K562 (cell line): ENCODE measurements around the gene MXRA7. TPM values are rescaled to one million over a fixed set of nuclear protein-coding genes. Genes with fewer than 3 reads are reported as not detected.

Experiments
- CBFB ChIP-seq: sonication (generic); formaldehyde crosslinking; IDR thresholded peaks from 2 replicates; pipeline ENCODE4 v1.4.0; 2020; ENCODE audit warnings: mild to moderate bottlenecking, missing genetic modification reagents
- CLOCK ChIP-seq: fragments of 250-450 bp; sonication (Bioruptor Pico); IDR thresholded peaks from 2 replicates; pipeline ENCODE4 v1.4.0; 2020; ENCODE audit warnings: mild to moderate bottlenecking, moderate library complexity, borderline replicate concordance
- ESRRB ChIP-seq: fragments of 250-450 bp; sonication (Bioruptor Pico); IDR thresholded peaks from 2 replicates; pipeline ENCODE4 v1.5.0; 2020; ENCODE audit warnings: mild to moderate bottlenecking, moderate library complexity, borderline replicate concordance
- MCM7 ChIP-seq, 2 experiments: fragments of 450-650 bp; IDR thresholded peaks; 2 replicates each; pipeline ENCODE4 v1.6.1; 2016 to 2018
- POLR2H ChIP-seq: IDR thresholded peaks from 2 replicates; pipeline ENCODE4 v1.6.1; 2016; ENCODE audit warnings: missing genetic modification characterization, low read depth, mild to moderate bottlenecking, control low read depth, missing compliant biosample characterization, moderate library complexity
- RERE ChIP-seq: sonication (generic); formaldehyde crosslinking; IDR thresholded peaks from 2 replicates; pipeline ENCODE4 v1.8.0; 2023; ENCODE audit warnings: missing genetic modification reagents, mild to moderate bottlenecking, borderline replicate concordance
- RNF2 ChIP-seq: sonication (generic); IDR thresholded peaks from 2 replicates; pipeline ENCODE4 v1.6.1; 2016
- ZKSCAN8 ChIP-seq: fragments of 200-800 bp; sonication (Bioruptor generic); IDR thresholded peaks from 2 replicates; pipeline ENCODE4 v1.6.1; 2016; ENCODE audit warnings: missing genetic modification characterization, missing compliant biosample characterization
- ZNF318 ChIP-seq, 2 experiments: fragments of 450-650 bp; IDR thresholded peaks; 2 replicates each; pipeline ENCODE4 v1.6.1; 2016; ENCODE audit warnings: mild to moderate bottlenecking in 2 of 2, borderline replicate concordance in 1 of 2, low read depth in 1 of 2, moderate library complexity in 1 of 2
- ZNF586 ChIP-seq: fragments of 450-650 bp; formaldehyde crosslinking; conservative IDR thresholded peaks from 2 replicates; pipeline ENCODE4 v1.4.0; 2020; ENCODE audit warnings: mild to moderate bottlenecking, moderate library complexity
- polyA plus RNA-seq, 8 experiments: library from polyadenylated mRNA; depleted of rRNA in 4 of 8; stranded (reverse) in 5 of 8; unstranded in 3 of 8; fragments of >200 nt; fragmentation: Nextera tagmentation in 2 of 8; fragmentation: Illumina TruSeq in 1 of 8; extraction: Ambion mirVana in 2 of 8; extraction: Trizol in 1 of 8; gene quantifications; 2 replicates each; pipeline versions ENCODE4 v1.2.1 to v1.2.3, GENCODE V29; 2011 to 2014; ENCODE audit warnings: inconsistent platforms in 1 of 8, missing spikeins in 1 of 8
- total RNA-seq, 7 experiments: library from RNA; depleted of rRNA in 6 of 7; stranded (reverse); fragments of >200 nt in 6 of 7; fragmentation: Illumina TruSeq in 2 of 7; extraction: Trizol in 2 of 7; gene quantifications; 2 replicates each; pipeline versions ENCODE4 v1.2.1 to v1.2.3, GENCODE V29; 2011 to 2021; ENCODE audit warnings: low replicate concordance in 1 of 7

The MXRA7 gene
- total and polyA plus RNA-seq, 9 of the 15 experiments (the other 6 are each of a cell fraction or from before 2014, with no cell fraction given), result 2.6 to 38.4 (median 14.3) TPM

GRCh38 chr17:76659928-76660655 is 50.7 kb downstream of the MXRA7 start (continued):
- TF ChIP-seq RERE (CRISPR knock-in tag) (no peak), RNF2 (peak; percentile 70), ZNF318 (IDR thresholded peaks at IDR 0.05; ENCODE audit: borderline replicate concordance in 1 of 2, low read depth in 1 of 2) (peak in 1 of 2 experiments; percentile 61; a peak in 1 of 4 replicates), MCM7 (IDR thresholded peaks at IDR 0.05) (no peak), CLOCK (CRISPR knock-in tag) (no peak), ESRRB (CRISPR knock-in tag) (no peak), ZNF586 (CRISPR knock-in tag) (no peak), ZKSCAN8 (CRISPR knock-in tag) (no peak), POLR2H (tag) (no peak), CBFB (CRISPR knock-in tag) (no peak)
